DOHH2 (cell line): ENCODE data around the gene DNAH10.

Experiments
- H3F3A ChIP-seq: fragments of 200-600 bp; sonication (generic), shearing (Covaris generic); 2 replicates; pipeline ENCODE4 v1.6.0; 2016; ENCODE audit warnings: antibody characterized with exemption, mild to moderate bottlenecking; ENCODE audit not compliant: control insufficient read depth, insufficient read depth
- H3K27ac ChIP-seq: fragments of 200-600 bp; sonication (generic); 2 replicates; pipeline ENCODE4 v1.5.1; 2014; ENCODE audit warnings: low read depth, mild to moderate bottlenecking, low read length, moderate library complexity
- H3K27me3 ChIP-seq: fragments of 200-600 bp; sonication (generic); 2 replicates; pipeline ENCODE4 v1.6.1; 2014; ENCODE audit warnings: mild to moderate bottlenecking, low read length, mixed read lengths; ENCODE audit not compliant: control insufficient read depth
- H3K36me3 ChIP-seq: fragments of 200-600 bp; sonication (generic); 2 replicates; pipeline ENCODE4 v1.6.1; 2014; ENCODE audit warnings: mild to moderate bottlenecking, low read length, moderate library complexity, mixed read lengths; ENCODE audit not compliant: control insufficient read depth
- H3K4me1 ChIP-seq: fragments of 200-600 bp; sonication (generic); 2 replicates; pipeline ENCODE4 v1.6.1; 2014; ENCODE audit warnings: mild to moderate bottlenecking, low read length, mixed read lengths; ENCODE audit not compliant: control insufficient read depth
- H3K4me2 ChIP-seq: fragments of 200-600 bp; sonication (generic); 2 replicates; pipeline ENCODE4 v1.6.0; 2014; ENCODE audit warnings: mild to moderate bottlenecking, low read length, moderate library complexity
- H3K4me3 ChIP-seq: fragments of 200-600 bp; sonication (generic); 2 replicates; pipeline ENCODE4 v1.5.1; 2014; ENCODE audit warnings: mild to moderate bottlenecking, low read length, mixed read lengths
- H3K79me2 ChIP-seq: fragments of 200-600 bp; sonication (generic); 2 replicates; pipeline ENCODE4 v1.6.1; 2014; ENCODE audit warnings: mild to moderate bottlenecking, low read length, mixed read lengths; ENCODE audit not compliant: control insufficient read depth
- H3K9me2 ChIP-seq: fragments of 200-600 bp; sonication (generic); replicated peaks from 2 replicates; pipeline ENCODE4 v1.6.1; 2014; ENCODE audit warnings: mild to moderate bottlenecking, low read length, mixed read lengths; ENCODE audit not compliant: control insufficient read depth
- H3K9me3 ChIP-seq: fragments of 200-600 bp; sonication (generic); 2 replicates; pipeline ENCODE4 v1.6.1; 2014; ENCODE audit warnings: antibody characterized with exemption, low read length, mixed read lengths; ENCODE audit not compliant: control insufficient read depth, insufficient read depth
- H4K20me1 ChIP-seq: fragments of 200-600 bp; sonication (generic); 2 replicates; pipeline ENCODE4 v1.6.0; 2014; ENCODE audit warnings: low read depth, mild to moderate bottlenecking, antibody characterized with exemption, low read length, moderate library complexity; ENCODE audit not compliant: control insufficient read depth, insufficient read depth
- CTCF ChIP-seq: fragments of 200-600 bp; sonication (generic); IDR thresholded peaks from one replicate; pipeline ENCODE4 v1.5.1; 2014; ENCODE audit warnings: antibody characterized with exemption, mild to moderate bottlenecking, low read depth, low read length; ENCODE audit not compliant: poor library complexity, severe bottlenecking
- EZH2phosphoT487 ChIP-seq: fragments of 200-600 bp; sonication (generic); IDR thresholded peaks from 2 replicates; pipeline ENCODE4 v1.6.1; 2017; ENCODE audit warnings: borderline replicate concordance, mild to moderate bottlenecking, antibody characterized with exemption, low read length, moderate library complexity, mixed read lengths

The DNAH10 gene

DNA sequence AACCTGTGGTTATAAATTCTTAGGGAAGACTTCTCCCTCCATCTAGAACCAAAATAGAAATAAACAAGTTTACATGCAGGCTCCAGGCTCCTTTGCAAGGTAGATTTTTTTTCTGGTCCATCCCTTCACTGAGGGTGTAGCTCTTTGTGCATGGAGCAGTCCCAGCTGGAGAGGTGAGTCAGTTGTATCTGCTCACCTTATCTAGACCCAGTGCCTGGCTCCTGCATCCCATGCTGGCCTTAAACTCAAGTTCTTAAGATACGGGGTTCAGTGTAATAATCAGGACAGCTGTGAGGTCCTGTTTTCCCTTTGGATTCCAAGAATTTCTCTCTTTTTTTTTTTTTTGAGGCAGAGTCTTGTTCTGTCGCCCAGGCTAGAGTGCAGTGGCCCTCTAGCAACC lies 35.1 kb upstream of the DNAH10 start:
- Histone ChIP-seq H3K9me3 (no peaks in the 10 kb centered on the region), H3K27ac (no peak overlapping the region), H3K79me2 (no peaks in the 10 kb centered on the region), H3K36me3 (peaks cover 76% of the 10 kb centered on the region), H3K4me3 (no peak overlapping the region), H3K27me3 (no peaks in the 10 kb centered on the region), H3K4me1 (peaks cover 12% of the 10 kb centered on the region), H3K9me2 (no peaks in the 10 kb centered on the region), H3F3A (no peaks in the 10 kb centered on the region), H3K4me2 (no peak overlapping the region), H4K20me1 (no peaks in the 10 kb centered on the region; the same call in 1 of the 2 replicates)
- no peak for TF ChIP-seq CTCF
- no peak for TF ChIP-seq EZH2phosphoT487

DNA sequence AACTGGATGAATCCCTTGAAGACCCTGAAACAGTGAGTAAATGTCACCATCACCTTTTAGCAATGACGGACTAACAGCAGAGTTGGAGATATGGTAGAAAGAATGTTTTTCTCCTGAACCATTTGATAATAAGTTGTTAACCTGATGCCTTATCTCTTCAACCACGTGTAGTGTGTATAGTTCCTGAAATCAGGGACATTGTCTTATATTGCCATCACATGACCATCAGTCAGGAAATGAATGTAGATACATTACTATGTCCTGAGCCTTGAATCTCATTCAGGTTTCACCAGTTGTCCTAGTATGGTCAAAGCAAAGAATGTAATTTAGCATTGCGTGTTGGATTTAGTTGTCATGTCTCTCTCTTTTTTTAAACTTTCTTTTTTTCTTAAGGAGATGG lies 34.2 kb upstream of the DNAH10 start:
- no peaks in the 10 kb centered on the region for H3K9me2 ChIP-seq
- H3K79me2 ChIP-seq, result no peaks in the 10 kb centered on the region
- no peaks in the 10 kb centered on the region for H3F3A ChIP-seq
- no peaks in the 10 kb centered on the region for H3K9me3 ChIP-seq
- H4K20me1 ChIP-seq, result no peaks in the 10 kb centered on the region; the same call in 1 of the 2 replicates
- peaks cover 9% of the 10 kb centered on the region for H3K4me1 ChIP-seq
- peaks cover 71% of the 10 kb centered on the region for H3K36me3 ChIP-seq
- no peak overlapping the region for H3K4me2 ChIP-seq
- TF ChIP-seq EZH2phosphoT487, result no peak
- TF ChIP-seq CTCF, result no peak
- no peak overlapping the region for H3K4me3 ChIP-seq
- H3K27me3 ChIP-seq, result no peaks in the 10 kb centered on the region
- no peak overlapping the region for H3K27ac ChIP-seq

DNA sequence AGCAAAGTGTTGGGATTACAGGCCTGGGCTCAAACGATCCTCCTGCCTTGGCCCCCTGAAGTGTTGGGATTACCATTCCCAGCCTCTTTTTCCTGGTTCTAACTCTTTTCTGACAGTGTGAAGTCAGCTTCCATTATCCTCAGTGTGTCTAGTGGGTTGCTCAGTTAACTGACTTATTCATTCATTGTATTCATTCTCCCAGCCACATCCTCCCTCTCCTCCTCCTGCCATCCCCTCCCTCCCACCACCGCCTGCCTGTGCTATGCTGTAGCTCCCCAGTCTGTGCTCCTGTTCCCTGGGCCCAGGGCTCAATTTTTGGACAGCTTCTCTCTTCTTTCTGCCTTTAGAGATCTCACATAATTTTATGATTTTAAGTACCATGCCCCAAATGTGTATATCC lies 30.5 kb upstream of the DNAH10 start:
- Histone ChIP-seq H3K4me1 (peaks cover 2% of the 10 kb centered on the region), H3K36me3 (peaks cover 80% of the 10 kb centered on the region), H3K4me3 (no peak overlapping the region)

More for the DNA sequence above, 30.5 kb upstream of the DNAH10 start:
- Histone ChIP-seq H3K27ac (no peak overlapping the region), H3K9me2 (no peaks in the 10 kb centered on the region), H4K20me1 (no peaks in the 10 kb centered on the region; the same call in 1 of the 2 replicates), H3K79me2 (no peaks in the 10 kb centered on the region), H3K27me3 (no peaks in the 10 kb centered on the region), H3K9me3 (no peaks in the 10 kb centered on the region), H3K4me2 (no peak overlapping the region), H3F3A (no peaks in the 10 kb centered on the region)
- TF ChIP-seq EZH2phosphoT487 (no peak), CTCF (no peak)
